Fibroblast of the aortic adventitia (primary cell): ENCODE data around the gene UGDH. TPM values are rescaled to one million over a fixed set of nuclear protein-coding genes. Genes with fewer than 3 reads are reported as not detected.

ENCODE experiments used
- DNase-seq: peaks from one replicate; pipeline ENCODE4 v3.0.0-alpha.2; 2010; ENCODE audit warnings: low read depth
- H3K4me3 ChIP-seq: 2 replicates; pipeline ENCODE4 v1.5.1; 2011; ENCODE audit warnings: low read depth, mild to moderate bottlenecking, control low read depth, low read length, moderate library complexity
- total RNA-seq: library from RNA; depleted of rRNA; stranded (reverse); fragments of >200 nt; gene quantifications from 2 replicates; pipeline ENCODE4 v1.2.3, GENCODE V29; 2012; ENCODE audit warnings: low replicate concordance
- TF ChIP-seq, protein P1 (sequence below): IDR thresholded peaks from 2 replicates; pipeline ENCODE4 v1.5.1; 2011; ENCODE audit warnings: mild to moderate bottlenecking, low read length, control low read depth, inconsistent platforms; ENCODE audit not compliant: insufficient read depth

The UGDH gene
- total RNA-seq, result 194 and 361 TPM in 2 replicates

DNA sequence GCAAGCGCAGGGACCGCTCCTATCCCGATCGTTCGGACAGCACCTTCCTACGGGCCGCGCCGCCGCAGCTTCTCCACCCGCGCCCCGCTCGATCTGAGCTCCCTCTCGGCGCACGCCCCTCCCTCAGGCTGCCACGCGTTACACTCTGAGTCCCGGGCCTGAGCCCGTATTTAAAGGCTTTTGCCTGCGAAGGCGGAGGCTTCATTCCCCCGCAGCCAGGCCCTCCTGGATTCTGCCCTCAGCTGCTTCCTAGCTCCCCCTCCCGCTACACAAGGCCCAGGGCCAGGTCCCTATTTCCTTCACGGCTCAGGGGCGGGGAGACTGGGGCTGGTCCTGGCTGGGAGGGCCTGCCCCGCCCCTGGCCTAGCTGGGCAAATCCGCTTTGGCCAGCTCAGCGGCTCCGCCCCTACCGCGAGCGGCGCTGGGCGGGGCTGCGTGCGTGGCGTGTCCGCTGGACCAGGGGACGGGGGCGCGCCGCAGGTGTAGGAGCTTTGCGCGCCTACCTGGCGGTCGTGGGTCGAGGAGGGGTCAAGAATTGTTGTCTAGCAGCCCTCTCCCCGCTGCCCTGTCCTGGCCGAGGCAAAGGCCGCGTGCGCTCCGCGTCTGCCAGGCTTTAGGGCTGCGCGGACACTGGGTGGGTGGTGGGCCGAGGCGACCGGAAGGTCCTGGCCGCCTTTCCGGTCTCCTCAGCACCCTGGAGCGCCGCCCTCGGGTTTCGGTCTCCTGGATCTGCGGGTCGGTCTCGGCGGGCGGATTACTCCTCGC, at the start of gene UGDH:
Gene UGDH, minus strand, starts transcription at position 144 of the 765 bp plus-strand sequence. CDS start 5,927 bp downstream, outside the sequence.
- TF ChIP-seq, protein P1, sequence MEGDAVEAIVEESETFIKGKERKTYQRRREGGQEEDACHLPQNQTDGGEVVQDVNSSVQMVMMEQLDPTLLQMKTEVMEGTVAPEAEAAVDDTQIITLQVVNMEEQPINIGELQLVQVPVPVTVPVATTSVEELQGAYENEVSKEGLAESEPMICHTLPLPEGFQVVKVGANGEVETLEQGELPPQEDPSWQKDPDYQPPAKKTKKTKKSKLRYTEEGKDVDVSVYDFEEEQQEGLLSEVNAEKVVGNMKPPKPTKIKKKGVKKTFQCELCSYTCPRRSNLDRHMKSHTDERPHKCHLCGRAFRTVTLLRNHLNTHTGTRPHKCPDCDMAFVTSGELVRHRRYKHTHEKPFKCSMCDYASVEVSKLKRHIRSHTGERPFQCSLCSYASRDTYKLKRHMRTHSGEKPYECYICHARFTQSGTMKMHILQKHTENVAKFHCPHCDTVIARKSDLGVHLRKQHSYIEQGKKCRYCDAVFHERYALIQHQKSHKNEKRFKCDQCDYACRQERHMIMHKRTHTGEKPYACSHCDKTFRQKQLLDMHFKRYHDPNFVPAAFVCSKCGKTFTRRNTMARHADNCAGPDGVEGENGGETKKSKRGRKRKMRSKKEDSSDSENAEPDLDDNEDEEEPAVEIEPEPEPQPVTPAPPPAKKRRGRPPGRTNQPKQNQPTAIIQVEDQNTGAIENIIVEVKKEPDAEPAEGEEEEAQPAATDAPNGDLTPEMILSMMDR, result peak; percentile 2
- H3K4me3 ChIP-seq, result peak within 1 kb of the TSS; percentile 89

DNA sequence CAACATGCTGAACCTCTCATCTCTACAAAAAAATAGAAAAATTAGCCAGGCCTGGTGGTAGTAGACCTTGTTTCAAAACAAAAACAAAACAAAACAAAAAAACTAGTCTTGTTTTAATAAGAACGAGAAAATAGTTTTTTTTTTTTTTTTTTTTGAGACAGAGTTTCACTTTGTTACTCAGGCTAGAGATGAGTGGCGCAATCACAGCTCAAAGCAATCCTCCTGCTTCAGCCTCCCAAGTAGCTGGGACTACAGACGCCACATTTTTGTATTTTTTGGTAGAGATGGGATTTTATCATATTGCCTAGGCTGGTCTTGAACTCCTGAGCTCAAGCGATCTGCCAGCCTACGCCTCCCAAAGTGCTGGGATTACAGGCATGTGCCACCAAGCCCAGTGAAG, 47.7 kb upstream of the UGDH start:
- no peak for DNase-seq
- H3K4me3 ChIP-seq, result no peak overlapping the region
- TF ChIP-seq, protein P1, result no peak

More for the DNA sequence above, at the start of gene UGDH:
- peak; percentile 99 for DNase-seq

- TF ChIP-seq, protein P1, result no peak
- DNase-seq, result no peak
- no peak overlapping the region for H3K4me3 ChIP-seq
Observed at GRCh38 chr4:39571504-39571903, 44.3 kb upstream of the UGDH start.

DNA sequence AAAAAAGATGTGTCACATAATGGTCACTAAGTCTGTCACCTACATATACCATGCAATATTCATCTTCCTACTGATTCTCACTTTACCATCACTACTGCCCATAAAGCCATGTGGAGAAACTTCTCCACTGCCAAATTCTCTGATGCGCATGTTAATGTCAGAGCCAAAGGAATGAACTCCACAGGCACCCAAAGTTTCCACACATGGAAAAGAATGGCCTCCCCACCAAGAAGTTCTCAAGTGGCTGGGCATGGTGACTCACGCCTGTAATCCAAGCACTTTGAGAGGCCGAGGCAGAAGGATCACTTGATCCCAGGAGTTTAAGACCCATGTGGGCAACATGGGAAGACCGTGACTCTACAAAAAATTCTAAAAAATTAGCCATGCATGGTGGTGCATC, 43.8 kb upstream of the UGDH start:
- TF ChIP-seq, protein P1, result no peak
- no peak for DNase-seq
- no peak overlapping the region for H3K4me3 ChIP-seq

- TF ChIP-seq, protein P1, result no peak
- DNase-seq, result no peak
Observed at GRCh38 chr4:39569209-39569608, 42.0 kb upstream of the UGDH start.

GRCh38 chr4:39568805-39569204, 41.6 kb upstream of the UGDH start:
- DNase-seq, result no peak
- TF ChIP-seq, protein P1, result no peak
- H3K4me3 ChIP-seq, result no peak overlapping the region

More at GRCh38 chr4:39569209-39569608, 42.0 kb upstream of the UGDH start:
- H3K4me3 ChIP-seq, result no peak overlapping the region
